GM21515 (cell line): ENCODE data around the gene TSHR.
"Not testable (repeated sequence)": the region's sequence is repeated elsewhere in the genome, so short reads cannot be mapped to it uniquely, and the experiment has no call there.

Source experiments
- ATAC-seq: cut with Tn5 transposase; IDR thresholded peaks from one replicate; pipeline ENCODE4 v1.9.1; 2021; ENCODE audit not compliant: unreplicated experiment

TSHR gene

DNA sequence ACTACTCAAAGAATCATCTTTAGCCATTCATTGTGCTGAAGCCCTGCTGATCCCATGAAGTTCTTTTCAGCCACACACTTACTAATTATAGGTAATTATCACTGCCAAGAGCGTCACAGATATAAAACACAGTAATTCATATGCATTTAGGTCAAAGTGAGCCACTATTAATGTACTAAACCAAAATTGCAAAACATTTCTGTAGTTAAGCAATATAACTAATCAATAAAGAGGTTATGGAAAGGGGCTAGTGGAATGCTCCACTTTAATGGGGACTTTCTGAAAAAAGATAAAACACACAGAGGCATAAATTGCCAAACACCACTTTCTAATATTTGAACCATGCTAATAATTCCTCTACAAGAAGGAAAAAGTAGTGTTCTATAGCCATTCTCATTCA is 7.1 kb upstream of the TSHR start:
- ATAC-seq: no peak

DNA sequence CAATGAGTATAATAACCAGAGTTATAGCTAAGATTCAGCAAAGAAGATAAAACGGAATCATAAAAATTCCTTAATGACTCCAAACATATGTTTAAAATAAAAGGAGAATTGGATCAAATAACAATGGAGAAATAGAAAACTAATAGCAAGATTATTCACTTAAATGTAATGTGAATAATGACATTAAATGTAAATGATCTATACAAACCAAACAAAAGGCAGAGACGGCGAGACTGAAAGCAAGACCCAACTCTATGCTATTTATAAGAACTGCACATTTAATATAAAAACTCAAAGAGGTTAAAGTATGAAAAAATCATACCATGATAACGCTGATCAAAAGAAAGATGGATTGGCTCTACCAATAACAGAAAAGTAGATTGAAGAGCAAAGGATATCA is 3.9 kb upstream of the TSHR start:
- no peak for ATAC-seq

DNA sequence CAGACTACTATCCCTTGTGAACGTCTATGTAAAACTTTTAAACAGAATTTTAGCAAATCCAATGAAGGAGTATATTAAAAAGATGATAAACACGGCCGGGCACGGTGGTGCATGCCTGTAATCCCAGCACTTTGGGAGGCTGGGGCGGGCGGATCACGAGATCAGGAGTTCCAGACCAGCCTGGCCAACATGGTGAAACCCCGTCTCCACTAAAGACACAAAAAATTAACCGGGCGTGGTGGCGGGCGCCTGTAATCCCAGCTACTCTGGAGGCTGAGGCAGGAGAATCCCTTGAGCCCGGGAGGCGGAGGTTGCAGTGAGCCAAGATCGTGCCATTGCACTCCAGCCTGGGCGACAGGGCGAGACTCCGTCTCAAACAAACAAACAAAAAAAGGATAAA is 2.2 kb upstream of the TSHR start:
- not testable (repeated sequence) for ATAC-seq

DNA sequence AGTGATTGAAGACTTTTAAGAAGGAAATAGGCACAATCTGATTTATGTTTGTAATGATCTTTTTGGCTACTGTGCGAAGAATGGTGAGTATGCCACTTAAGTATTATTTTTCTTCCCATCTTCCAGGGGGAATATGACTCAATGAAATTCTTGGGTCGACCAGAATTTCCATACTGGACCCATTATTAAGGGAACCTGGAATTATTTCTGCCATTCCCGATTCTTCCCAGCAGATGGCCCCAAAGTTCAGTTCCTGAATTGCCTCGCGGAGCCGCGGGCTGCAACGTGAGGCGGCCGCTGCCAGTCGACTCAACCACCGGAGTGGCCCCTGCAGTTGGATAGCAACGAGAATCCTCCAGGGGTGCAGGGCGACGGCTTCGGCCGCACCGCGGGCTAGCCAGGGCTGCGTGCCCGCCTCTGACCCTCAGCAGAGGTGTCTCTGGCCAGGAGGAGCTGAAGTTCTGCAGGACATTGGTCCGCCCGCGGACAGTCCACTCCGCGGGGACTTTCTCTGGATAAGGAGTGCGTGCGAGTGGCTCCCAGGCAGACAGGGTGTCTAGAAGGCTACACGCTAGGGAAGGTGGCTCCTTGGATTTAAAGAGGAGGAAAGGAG is 628 bp upstream of the TSHR start:
- no peak for ATAC-seq

GRCh38 chr14:80956102-80956501 is 681 bp downstream of the TSHR start:
- no peak for ATAC-seq

GRCh38 chr14:80956922-80957321 is 1.5 kb downstream of the TSHR start:
- no peak for ATAC-seq

DNA sequence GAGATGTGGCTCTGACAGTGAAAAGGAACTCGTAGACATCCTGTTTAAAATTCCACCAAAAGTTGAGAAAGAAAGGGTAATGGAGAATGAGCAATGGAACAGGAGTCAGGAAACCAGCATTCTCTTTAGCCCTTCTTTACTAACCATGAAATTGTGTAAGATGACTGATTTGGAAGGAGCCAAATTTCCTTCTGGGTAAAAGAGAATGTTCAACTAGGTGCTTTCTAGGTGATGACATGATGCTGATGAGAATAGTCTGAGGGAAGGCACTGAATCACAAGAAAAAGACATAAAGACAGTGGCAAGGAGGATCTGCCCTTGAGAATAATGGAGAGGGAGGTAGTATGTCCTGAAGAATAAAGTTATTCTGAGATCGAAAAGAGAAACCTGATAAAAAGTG is 2.2 kb downstream of the TSHR start:
- ATAC-seq: no peak

DNA sequence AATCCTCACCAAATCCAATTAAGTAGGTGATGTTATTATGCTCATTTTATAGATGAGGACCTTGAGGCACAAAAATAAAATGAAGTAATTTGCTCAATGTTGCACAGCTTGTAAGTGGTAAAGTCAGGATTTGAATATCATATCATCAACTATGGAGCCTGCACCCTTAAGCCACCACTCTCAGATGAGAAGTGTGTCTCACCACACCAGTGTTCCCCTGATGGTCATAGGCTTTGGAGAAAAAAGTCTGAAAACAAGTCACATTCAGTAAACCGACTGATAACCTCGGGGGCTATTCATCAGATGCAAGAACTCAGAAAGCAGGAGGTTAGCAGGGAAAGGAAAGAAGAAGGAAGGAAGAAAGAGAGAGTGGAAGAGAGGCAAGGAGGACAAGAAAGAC is 2.8 kb downstream of the TSHR start:
- no peak for ATAC-seq

- no peak for ATAC-seq
Observed at GRCh38 chr14:80958939-80959338, 3.5 kb downstream of the TSHR start.

DNA sequence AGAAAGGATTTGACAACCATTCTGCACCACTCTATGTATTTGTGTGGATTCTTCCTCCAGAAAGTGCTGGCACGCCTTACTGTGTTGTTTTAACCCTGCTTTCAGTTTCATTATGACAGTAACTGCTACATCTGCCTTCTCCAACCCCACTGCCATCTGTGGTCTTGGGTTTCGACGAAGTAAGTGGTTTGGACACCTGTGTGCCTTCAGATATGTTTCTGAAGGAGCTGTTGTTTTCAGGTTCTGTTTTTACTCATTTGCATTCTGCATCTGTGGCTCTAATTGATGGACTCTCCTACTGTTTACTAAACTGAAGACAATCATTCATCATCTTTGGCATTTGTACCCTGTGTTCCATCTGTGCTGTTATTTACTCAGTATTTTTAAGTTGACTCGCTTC is 4.1 kb downstream of the TSHR start:
- peak; percentile 98 for ATAC-seq

- no peak for ATAC-seq
Observed at GRCh38 chr14:80965037-80965436, 9.6 kb downstream of the TSHR start.

DNA sequence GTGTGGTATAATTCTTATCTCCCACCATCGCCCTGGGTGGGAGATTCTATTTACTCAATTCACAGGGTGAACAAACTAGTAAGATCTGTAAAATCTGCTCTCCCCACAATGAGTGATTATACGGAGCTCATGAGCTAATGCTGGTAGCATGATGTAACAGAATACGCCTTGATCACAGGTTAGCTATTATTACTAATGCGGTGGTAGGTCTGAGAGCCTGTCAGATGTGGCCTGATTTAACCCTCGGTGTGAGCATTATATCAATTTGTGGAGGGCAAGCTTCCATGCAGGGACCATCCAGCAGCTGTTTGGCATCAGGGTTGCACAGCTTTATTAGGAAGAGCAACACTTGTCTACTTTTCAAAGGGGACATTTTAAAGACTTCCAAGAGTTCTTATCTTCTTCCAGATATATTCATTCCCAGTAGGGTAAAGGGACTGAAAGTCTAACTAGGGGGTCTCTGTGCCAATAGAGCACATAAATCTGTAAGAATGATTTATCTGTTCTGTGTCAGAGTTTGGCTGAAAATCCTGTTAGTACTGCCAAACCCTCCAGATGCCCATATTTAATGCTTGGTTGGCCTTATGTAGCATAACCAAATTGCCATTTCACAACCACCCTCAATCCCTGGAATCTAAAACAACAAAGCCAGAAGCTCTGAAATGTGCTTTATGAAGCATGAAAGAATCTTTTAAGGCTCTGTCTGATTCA is 18.7 kb downstream of the TSHR start:
- no peak for ATAC-seq

DNA sequence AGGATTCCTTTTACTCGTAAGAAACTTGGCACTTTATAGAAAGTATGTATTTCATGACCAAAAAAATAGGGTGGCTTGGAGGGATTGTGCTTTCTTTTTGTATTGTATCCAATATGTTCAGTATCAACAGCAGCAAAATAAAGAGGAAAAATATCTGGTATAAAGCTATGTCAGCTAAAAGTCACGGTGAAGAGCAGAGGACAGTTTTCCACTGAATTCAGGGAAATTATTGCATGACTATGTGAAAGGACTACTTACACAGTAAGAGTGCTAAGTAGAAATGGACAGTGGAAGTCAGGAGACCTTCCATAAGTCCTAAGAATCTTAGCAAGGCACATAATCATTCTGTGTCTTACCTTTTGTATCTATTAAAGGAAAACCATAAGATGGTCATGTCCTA is 19.3 kb downstream of the TSHR start:
- no peak for ATAC-seq

GRCh38 chr14:80977221-80977620 is 21.8 kb downstream of the TSHR start:
- no peak for ATAC-seq

DNA sequence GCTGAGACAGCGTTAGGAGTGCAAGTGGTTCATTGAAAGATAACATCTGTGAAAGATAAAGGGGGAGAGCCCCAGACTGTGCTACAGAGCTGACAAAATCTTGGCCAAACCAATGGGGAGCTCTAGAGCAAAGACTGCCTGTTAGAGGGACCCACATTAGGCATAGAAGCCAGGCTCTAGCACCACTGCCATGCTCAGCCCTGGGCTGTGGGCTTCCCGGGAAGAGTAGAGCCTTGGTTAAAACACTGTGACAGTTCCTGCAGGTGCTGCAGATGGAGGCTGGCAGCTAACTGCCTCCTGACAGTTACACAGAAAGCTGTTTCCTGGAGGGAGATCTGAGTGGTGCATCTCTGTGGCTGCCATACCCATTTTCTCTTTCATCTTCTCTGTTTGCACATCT is 23.0 kb downstream of the TSHR start:
- no peak for ATAC-seq

DNA sequence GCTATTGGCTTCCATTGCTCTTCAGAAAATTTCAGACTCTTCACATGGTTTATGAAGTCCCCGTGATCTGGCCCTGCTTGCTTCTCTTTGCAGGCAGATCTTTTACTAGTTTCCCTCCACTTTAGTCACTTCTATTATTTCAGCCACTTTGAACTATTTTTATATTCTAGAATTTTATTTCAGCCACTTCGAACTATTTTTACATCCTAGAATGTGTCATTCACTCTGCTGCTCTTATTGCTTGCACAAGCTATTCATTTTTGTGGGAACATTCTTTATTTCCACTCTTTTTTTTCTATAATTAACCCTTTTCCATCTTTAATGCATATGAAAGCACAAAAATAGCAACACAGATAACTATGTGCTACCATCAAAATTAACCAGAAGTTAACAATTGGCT is 24.5 kb downstream of the TSHR start:
- ATAC-seq: no peak

DNA sequence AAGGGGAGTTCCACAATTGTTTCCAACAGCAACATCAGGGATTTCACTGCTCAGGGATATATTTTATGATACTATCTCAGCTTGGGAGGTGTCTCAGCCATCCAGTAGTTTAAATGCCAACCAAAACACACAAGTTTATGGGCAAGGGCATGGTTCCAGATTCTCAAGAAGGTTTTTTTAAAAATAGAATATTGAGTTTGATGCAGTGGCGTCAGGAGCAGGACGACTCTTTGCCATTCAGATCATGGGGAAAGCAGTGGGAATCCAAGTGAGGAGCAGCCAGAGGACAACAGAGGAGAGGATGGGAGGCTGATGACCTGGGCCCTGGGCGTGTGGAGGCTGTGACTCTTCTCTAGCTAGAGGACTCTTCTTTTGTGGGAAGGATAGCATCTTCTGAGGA is 25.7 kb downstream of the TSHR start:
- ATAC-seq: no peak

- no peak for ATAC-seq
Observed at GRCh38 chr14:80981673-80982072, 26.3 kb downstream of the TSHR start.

GRCh38 chr14:80982711-80983110 is 27.3 kb downstream of the TSHR start:
- ATAC-seq: no peak

- ATAC-seq: peak; percentile 69
Observed at GRCh38 chr14:80987235-80988032, 32.0 kb downstream of the TSHR start.

- no peak for ATAC-seq
Observed at GRCh38 chr14:80988192-80988591, 32.8 kb downstream of the TSHR start.

- no peak for ATAC-seq
Observed at GRCh38 chr14:80988735-80989429, 33.5 kb downstream of the TSHR start.
